IPS-11a (cell line): ENCODE results near the gene DNAH5.
"Not testable (repeated sequence)": the region's sequence is repeated elsewhere in the genome, so short reads cannot be mapped to it uniquely, and the experiment has no call there.

Experiments used
- H3K4me3 ChIP-seq: one replicate; pipeline ENCODE4 v1.5.1; 2013; ENCODE audit warnings: low read depth, low read length, control low read depth

The DNAH5 gene

DNA sequence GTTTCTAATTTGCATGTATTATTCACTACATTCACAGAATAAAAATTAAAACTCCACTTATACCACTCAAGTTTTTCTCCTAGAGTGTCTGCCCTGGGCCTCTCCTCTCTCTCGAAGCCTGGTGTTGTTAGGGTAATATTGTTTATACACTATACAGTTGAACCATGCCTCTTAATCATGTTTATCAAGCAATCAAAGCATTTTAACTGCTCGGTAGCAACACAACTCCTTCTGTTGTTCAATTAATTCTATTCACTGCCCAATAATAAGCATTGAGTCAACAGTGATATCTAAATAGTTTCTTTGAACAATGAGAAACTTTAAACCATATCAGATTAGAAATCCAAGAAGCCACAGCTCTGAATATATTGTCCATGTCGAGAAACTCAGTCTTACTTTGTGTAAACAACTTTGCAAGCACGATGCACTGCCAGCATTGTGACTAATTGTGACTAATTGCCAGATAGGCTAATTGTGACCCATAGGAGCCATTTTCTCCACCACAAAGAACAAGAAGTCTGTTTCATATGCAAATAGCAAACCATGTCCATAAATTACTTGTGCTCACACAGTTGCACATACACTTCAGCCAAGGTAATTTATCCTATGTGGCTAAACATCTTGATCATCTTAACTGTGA, at the start of gene DNAH5:
DNAH5 (minus strand) TSS at position 129 of the 640 bp plus-strand sequence. CDS start 250 bp downstream, outside the sequence.
- no peak within 1 kb of the TSS for H3K4me3 ChIP-seq

- no peak overlapping the region for H3K4me3 ChIP-seq
Measured at GRCh38 chr5:13993926-13994325, 49.4 kb upstream of the DNAH5 start.

GRCh38 chr5:13992795-13993194, 48.3 kb upstream of the DNAH5 start:
- H3K4me3 ChIP-seq, result no peak overlapping the region

DNA sequence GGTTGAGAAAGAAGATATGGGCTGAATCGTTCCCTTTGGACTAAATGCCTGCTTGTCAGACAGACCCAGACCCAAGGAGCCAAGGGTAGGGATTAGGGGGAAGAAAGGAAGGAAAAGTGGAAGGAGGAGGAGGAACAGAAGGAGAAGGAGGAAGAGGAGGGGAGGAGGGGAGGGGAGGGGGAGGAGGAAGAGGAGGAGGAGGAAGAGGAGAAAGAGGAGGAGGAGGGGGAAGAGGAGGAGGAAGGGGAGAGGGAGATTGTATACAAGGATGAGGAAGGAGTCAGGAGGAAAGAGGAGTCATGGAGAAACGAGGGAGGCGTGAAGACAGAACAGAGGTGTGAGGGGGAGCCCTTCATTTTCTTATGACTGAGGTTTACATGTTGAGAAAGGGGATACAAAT, 46.9 kb upstream of the DNAH5 start:
- no peak overlapping the region for H3K4me3 ChIP-seq

- no peak overlapping the region for H3K4me3 ChIP-seq
Measured at GRCh38 chr5:13990896-13991295, 46.4 kb upstream of the DNAH5 start.

GRCh38 chr5:13989832-13990231, 45.3 kb upstream of the DNAH5 start:
- H3K4me3 ChIP-seq, result no peak overlapping the region

DNA sequence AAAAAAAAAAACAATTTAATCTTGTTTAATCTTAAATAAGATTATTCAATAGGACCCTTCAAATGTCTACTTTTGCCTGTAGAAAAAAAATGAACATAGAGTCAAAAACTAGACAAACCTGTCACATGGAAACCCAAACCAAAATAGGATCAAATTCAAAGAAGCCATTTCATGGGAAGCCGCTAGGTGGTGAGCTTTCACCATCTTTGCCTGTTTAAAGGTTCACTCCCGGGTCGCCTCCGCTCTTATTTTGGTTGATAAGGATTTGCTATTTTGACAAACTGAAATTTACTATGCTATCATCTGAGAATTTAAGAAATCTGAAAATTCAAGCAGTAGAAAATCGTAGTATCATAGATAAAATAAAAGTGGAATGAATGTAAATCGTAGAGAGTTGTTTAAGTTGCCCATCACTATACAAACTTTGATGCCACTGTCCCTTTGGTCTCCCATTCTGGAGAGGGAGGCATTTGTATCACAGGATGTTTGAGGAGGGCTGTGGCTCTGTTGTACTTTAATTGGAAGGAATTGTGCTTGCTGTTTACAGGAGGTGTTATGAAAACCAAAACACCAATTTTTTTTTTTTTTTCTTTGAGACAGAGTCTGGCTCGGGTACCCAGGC, 43.5 kb upstream of the DNAH5 start:
- no peak overlapping the region for H3K4me3 ChIP-seq

DNA sequence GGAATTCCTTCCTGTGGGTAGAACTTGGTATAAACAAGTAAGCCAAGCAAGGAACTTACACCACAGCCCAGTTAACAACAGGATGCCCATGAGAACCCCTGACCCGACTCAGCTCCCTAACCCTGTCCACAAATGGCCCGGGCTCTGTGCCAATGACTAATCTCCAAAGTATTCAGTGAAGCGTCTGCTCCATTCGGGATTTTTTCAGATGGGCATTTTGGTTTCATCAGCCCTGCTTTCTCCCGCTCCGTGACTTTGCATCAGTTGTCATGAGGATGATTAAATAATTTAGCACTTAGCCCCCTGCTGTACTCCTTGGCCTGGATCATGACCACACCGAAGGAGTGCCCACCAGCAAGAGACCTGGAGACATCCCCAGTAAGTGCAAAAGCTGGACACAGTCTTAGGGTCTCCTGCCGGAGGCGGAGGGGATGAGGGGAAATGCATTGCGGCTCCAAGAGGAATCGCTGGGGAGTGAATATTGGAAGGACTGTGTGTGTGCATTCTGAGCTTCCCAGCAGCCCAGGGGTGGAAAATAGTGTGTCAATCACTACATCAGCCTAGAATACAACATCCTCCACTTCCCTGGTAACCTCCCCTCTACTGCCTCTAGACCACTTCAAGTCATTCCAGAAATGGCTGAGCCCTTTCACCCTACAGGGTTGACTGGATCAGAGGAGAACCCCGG, 41.4 kb upstream of the DNAH5 start:
- no peak overlapping the region for H3K4me3 ChIP-seq

DNA sequence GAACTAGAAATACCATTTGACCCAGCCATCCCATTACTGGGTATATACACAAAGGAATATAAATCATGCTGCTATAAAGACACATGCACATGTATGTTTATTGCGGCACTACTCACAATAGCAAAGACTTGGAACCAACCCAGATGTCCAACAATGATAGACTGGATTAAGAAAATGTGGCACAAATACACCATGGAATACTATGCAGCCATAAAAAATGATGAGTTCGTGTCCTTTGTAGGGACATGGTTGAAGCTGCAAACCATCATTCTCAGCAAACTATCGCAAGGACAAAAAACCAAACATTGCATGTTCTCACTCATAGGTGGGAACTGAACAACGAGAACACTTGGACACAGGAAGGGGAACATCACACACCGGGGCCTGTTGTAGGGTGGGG, 40.4 kb upstream of the DNAH5 start:
- not testable (repeated sequence) for H3K4me3 ChIP-seq

DNA sequence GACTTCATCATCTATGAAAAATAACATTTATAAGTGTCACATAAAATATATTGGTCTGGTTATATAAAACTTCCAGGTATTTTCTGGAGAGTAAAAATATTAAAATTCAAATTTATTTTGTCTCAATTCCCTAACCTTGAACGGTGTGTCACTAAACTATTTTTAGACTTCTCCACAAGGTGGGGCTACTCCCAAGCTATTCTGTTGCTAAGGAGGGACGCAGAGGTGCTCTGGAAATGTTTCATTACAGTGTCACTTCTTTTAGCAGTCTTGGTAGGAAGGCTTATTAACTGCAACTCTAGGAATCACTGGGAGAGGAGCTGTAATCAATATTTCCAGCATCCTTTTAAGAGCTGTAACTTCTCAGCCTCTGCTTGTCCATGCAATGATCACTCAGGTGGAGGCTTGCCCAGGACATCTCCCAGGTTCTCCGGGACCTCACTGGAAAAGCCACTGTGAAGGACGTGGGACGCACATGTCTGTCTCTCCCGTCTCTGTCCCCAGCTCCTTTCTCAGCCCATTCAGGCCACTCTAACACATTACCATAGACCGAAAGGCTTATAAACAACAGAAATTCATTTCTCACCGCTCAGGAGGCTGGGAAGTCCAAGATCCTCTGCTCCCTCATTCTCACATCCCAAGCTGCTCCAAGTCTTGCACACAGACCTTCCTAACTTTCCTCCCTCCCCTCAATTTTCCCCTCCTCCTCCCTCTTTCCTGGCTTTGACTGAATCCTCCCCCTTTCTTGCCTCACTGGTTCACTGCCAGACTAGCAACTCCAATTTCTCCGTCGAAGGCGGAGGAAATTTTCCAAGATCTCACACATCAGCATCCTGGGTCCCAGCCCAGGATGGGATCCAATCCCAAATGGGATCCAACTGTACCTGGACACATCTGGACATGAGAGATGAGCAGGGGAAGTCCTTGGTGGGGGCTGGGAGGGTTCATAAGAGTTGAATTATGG, 32.7 kb upstream of the DNAH5 start:
- H3K4me3 ChIP-seq, result no peak overlapping the region

- H3K4me3 ChIP-seq, result no peak overlapping the region
Measured at GRCh38 chr5:13976223-13976622, 31.7 kb upstream of the DNAH5 start.

- no peak overlapping the region for H3K4me3 ChIP-seq
Measured at GRCh38 chr5:13975246-13975645, 30.8 kb upstream of the DNAH5 start.

DNA sequence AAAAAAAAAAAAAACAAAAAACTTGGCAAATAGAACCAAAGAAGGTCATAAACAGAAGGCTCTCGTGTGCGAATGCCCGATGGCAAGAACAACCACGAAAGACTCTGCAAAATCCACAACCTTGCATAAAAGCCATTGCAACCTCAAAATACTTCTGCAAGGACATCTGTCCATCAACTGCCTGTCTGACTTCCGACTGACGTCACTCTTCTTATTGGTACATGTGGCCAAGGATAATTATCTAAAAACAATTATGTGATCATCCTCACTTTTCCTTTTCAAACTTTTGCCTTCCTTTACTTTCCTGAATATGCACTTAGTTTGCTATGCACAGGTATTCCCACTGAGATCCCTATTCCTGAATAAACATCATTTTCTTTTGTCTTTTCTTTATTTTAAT, 29.2 kb upstream of the DNAH5 start:
- H3K4me3 ChIP-seq, result no peak overlapping the region

DNA sequence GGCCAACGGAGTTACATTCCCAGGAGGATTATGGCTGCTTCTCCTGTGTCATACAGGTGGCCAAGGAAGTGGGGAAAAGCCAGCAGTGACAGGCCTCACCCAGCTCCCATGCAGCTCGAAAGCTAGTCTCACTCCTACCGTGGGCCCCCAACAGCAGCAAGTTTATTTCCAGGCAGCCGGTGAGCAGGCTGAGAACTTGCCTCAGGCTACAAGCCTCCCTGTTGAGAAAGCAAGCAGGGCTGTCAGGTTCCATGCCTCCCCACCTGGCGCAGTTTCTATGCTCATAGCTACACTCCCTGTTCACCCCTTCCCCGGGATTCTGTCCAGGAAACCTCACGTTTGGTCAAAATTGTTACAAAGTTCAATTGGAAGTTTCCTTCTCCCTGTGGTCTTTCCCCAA, 27.5 kb upstream of the DNAH5 start:
- H3K4me3 ChIP-seq, result no peak overlapping the region

GRCh38 chr5:13957032-13957645, 12.7 kb upstream of the DNAH5 start:
- H3K4me3 ChIP-seq, result no peak overlapping the region

- H3K4me3 ChIP-seq, result no peak overlapping the region
Measured at GRCh38 chr5:13956471-13956870, 12.0 kb upstream of the DNAH5 start.

DNA sequence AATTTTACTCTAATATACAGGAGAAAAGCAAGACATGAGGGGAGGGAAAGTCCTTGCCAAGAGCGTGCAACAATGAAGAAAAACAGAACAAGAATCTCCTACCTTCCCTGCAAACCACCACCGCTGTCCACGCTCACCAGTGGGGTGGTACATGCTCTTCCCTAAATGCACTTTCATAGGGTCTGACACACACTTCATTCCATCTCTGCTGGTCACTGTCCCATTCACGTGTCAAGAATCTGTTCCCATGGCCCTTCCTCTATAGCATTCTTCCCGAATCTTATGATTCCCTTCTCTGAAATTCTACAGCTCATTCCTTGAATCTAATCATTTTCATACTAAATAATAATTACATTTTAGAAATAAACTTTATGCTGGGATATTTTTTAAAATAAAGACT, 11.4 kb upstream of the DNAH5 start:
- no peak overlapping the region for H3K4me3 ChIP-seq

- H3K4me3 ChIP-seq, result no peak overlapping the region
Measured at GRCh38 chr5:13946111-13946510, 1.6 kb upstream of the DNAH5 start.

GRCh38 chr5:13945271-13945670, 783 bp upstream of the DNAH5 start:
- no peak overlapping the region for H3K4me3 ChIP-seq

DNA sequence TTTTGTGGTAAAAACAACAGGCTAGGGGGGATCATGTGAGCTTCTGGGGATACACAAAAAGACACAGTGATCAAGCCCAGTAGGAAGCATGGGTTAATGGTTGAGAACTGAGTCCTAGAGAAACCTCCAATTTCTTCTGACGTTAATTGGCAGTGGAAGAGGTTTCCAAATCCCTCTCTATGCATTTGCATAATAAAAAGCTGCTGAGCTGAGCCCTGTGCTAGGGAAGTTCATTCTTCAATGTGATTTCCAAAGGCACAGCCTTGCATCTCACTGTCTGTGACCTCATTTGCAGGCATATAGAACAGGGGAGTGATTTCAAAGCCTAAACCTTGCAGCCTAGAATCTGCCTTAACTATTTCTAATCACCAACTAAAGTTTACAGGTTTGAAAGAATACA, 812 bp downstream of the DNAH5 start:
- H3K4me3 ChIP-seq, result no peak overlapping the region

GRCh38 chr5:13941468-13941867, 3.0 kb downstream of the DNAH5 start:
- H3K4me3 ChIP-seq, result no peak overlapping the region
